ENCODE results near the gene CRMP1.

Gene CRMP1

GRCh38 chr4:5772528-5773270 lies 120.2 kb downstream of the CRMP1 start:
- H3K4me3 ChIP-seq (ENCODE audit: low read depth in 1 of 2, low read length in 2 of 2), result no peak overlapping the region
- H3K4me1 ChIP-seq (ENCODE audit: insufficient read depth, low read length), result no peaks in the 10 kb centered on the region
- H3K9ac ChIP-seq (ENCODE audit: low read length), result no peak overlapping the region
- H3K36me3 ChIP-seq (ENCODE audit: insufficient read depth, low read length), result peaks cover 23% of the 10 kb centered on the region
- H3K27ac ChIP-seq (ENCODE audit: low read depth, low read length), result no peak overlapping the region
- H3K9me3 ChIP-seq (ENCODE audit: low read length), result peaks cover 5% of the 10 kb centered on the region
- no peaks in the 10 kb centered on the region for H3K27me3 ChIP-seq (ENCODE audit: control insufficient read depth in 1 of 2, insufficient read depth in 2 of 2, low read length in 2 of 2)

Measured in muscle layer of colon (tissue), 2 donors.